Epidermal melanocyte (primary cell): ENCODE measurements around the gene GIPR.
"Not testable (repeated sequence)": the region's sequence is repeated elsewhere in the genome, so short reads cannot be mapped to it uniquely, and the experiment has no call there.

ENCODE experiments used
- DNase-seq: peaks from one replicate; pipeline ENCODE4 v3.0.0; 2011; ENCODE audit warnings: low spot score; ENCODE audit not compliant: insufficient read length

Gene GIPR

DNA sequence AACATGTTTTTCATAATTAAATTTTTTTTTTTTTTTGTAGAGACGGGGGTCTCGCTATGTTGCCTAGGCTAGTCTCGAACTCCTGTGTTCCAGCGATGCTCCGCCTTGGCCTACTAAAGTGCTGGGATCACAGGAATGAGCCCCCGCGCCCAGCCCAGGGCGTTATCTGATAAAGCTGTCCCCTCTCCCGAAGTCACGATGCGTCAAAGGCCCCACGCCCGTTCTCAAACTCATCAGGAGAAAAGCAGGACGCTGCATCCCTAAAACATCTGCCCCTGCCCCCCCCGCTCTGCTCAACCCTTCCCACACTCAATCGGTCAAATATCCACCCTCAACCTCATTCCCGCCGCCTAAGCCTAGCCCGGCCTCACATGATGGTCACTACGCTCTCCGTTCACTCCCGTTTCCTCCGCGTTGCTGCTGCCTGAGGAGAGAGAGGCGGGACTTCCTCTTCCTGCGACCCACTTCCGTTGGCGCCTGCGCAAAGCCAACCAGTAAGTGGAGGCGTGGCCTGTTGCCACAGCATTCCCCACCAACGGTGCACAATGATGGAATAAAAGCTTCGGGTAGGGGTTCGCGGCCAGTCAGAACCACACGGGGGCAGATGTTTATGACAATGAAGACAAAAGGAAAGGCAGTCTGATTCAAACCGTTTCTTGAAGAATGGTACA, 23.6 kb downstream of the GIPR start, which contains the start of gene SNRPD2:
SNRPD2 (minus strand) TSS at position 438 of the 671 bp plus-strand sequence; CDS start at position 373, 65 bp downstream.
- peak; percentile 79 for DNase-seq

- peak; percentile 96 for DNase-seq
Measured at GRCh38 chr19:45692187-45693105, 24.4 kb downstream of the GIPR start, which contains the start of gene QPCTL. TSS of gene QPCTL (plus strand) at chr19:45692666. CDS start at chr19:45692704, 38 bp downstream.

DNA sequence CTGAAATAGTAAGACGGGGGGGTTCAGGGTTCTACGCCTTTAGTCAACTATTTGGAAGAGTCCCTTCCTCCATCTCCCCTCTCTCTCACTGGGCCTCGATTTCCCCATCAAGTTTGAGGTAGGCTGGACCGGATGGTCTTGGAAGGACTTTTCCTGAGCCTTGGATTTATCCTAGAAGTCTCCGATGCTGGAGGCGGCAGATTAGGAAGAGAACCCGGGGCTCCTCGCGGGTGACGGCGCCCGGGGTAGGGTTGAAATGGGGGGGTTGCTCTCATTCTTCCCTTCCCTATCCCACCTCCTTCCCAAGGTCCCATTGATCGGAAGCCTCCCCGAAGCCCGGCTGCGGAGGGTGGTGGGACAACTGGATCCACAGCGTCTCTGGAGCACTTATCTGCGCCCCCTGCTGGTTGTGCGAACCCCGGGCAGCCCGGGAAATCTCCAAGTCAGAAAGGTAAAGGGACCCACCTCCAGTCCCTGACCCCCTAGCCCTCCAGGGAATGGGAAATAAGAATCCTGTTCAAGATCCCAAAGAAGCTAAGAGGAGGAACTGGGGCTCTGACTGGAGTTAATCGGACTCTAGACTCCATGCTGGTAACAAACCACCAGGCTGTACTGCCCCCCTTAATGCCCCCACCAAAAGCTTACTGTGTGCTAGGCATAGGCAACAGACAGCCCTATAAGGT, 25.2 kb downstream of the GIPR start:
- DNase-seq = peak; percentile 82

- DNase-seq = no peak
Measured at GRCh38 chr19:45701676-45702075, 33.7 kb downstream of the GIPR start.

DNA sequence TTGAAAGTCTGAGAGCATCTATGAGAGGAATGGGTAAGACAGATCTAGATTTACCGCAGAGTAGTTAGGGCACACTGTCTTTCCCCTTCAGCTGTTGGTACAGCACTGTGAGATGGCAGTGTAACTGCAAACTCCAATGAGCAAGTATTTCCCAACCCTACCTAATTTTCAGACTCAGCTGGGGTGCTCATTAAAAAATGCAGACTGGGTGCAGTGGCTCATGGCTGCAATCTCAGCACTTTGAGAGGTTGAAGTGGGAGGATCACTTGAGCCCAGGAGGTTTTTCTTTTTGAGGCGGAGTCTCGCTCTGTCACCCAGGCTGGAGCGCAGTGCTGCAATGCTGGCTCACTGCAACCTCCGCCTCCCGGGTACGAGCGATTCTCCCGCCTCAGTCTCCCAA, 37.1 kb downstream of the GIPR start:
- no peak for DNase-seq

DNA sequence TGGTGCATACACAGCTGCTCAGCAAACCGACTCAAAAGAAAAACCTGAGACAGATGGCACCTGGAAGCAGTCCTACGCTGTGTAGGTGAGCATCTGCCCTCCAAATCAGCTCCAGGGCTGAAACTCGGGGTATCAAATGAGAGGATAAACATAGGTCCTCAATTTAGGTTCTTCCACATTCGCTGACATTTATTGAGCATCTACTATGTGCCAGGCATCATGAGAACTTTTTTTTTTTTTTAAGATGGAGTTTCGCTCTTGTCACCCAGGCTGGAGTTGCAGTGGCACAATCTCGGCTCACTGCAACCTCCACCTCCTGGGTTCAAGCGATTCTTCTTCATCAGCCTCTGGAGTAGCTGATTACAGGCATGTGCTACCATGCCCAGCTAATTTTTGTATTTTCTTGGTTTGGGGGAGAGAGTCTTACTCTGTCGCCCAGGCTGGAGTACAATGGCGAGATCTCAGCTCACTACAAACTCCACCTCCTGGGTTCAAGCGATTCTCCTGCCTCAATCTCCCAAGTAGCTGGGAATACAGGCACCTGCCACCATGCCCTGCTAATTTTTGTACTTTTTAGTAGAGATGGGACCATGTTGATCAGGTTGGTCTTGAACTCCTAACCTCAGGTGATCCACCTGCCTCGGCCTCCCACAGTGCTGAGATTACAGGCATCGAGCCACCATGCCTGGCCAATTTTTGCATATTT, 37.8 kb downstream of the GIPR start:
- DNase-seq = no peak

GRCh38 chr19:45710356-45711130, 42.5 kb downstream of the GIPR start:
- DNase-seq = no peak

- DNase-seq = no peak
Measured at GRCh38 chr19:45711851-45712698, 44.1 kb downstream of the GIPR start.

DNA sequence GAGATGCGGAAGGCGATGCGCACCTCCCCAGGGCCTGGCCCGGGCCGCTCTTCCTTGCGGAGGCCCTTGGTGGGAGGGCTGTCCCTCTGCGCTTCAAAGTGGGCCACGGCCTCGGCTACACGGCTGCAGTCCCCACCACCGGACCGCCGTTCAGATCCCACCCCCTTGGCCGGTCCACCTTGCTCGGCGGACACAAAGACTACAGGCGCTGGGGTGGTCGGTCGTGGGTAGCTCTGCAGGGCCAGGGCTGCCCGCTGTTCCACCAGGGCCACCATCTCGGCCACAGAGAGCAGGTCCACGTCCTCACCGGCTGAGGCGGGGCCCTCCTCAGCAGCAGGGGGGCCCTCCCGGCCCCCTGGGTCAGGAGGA, 44.7 kb downstream of the GIPR start:
- DNase-seq = no peak

- no peak for DNase-seq
Measured at GRCh38 chr19:45713141-45713540, 45.1 kb downstream of the GIPR start.

GRCh38 chr19:45715139-45715538, 47.1 kb downstream of the GIPR start:
- no peak for DNase-seq

- peak; percentile 35 for DNase-seq
Measured at GRCh38 chr19:45716359-45717130, 48.5 kb downstream of the GIPR start.

DNA sequence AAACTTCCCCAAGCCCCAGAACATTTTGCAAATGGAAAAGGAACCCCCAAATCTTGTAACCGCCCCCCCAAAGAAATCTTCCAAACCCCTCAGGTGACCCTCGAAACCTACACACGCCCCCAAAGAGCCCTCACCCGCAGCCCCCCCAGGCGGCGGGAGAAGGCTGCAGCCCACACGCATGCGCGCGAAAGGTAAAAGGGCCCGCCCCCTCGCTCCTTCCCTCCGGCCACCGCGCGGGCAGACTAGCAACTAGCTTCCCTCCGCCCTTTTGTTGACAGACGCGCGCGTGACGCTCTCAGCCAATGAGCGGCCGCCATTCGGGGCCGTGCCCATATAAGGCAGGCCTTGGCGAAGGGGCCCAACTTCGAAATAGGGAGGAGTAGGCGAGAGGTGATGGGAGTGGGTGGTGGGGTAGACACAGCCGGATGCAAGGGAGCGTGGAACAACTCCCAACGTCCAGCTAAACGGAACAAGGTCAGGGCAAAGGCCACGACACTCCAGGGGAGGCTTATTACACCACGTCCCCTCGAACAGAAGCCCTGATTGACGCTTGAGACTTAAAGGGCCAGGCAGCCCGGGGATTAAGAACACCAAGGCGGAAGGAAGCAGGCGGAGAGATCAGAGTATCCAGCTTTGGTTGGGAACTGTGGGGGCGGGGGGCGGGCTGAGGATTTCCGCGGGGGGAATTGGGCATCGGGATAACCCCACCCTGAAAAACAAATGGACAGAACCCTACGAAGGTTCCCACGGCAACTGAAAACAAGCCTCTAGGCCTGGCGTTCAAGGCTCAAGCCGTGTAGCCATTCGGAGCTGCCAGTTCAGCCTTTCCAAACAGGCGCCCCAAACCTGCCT, 49.3 kb downstream of the GIPR start:
- peak; percentile 99 for DNase-seq

DNA sequence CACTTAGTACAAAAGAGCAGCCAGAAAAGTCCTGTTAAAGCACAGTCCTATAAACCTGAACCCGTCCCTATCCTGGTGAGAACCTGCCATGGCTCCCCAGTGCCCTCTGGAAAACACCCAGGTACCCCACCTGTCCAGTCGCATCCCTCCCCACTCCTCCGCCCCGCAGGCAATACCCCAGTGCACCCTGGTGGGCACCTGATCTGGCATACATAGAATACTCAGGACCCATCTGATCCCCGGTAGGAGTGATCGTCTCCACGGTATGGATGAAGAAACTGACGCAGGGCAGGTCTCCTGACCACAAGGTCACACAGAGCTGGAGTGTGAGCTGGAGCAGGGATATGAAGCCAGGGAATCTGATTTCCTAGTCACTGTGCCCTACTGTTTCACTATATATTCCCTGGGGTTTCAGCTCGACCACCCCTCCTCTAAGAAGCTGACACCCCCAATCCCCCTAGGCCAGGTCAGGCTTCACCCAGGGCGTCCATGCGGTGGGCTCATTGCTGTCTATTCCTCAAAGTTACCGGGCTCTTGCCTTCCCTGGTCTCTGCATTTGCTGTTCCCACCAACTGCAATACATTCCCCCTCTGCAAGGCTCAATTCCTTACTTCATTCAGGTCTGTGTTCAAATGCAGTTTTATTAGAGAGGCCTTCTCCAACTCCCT, 50.1 kb downstream of the GIPR start:
- no peak for DNase-seq

- DNase-seq = not testable (repeated sequence)
Measured at GRCh38 chr19:45720065-45720464, 52.0 kb downstream of the GIPR start.

DNA sequence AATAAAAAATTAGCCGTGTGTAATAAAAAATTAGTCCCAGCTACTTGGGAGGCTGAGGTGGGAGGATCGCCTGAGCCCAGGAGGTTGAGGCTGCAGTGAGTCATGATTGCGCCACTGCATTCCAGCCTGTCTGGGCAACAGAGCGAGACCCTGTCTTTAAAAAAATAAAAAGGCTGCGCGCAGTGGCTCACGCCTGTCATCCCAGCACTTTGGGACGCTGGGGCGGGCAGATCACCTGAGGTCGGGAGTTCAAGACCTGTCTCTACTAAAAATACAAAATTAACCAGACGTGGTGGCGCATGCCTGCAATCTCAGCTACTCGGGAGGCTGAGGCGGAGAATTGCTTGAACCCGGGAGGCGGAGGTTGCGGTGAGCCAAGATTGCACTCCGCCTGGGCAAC, 60.7 kb downstream of the GIPR start:
- DNase-seq = not testable (repeated sequence)

DNA sequence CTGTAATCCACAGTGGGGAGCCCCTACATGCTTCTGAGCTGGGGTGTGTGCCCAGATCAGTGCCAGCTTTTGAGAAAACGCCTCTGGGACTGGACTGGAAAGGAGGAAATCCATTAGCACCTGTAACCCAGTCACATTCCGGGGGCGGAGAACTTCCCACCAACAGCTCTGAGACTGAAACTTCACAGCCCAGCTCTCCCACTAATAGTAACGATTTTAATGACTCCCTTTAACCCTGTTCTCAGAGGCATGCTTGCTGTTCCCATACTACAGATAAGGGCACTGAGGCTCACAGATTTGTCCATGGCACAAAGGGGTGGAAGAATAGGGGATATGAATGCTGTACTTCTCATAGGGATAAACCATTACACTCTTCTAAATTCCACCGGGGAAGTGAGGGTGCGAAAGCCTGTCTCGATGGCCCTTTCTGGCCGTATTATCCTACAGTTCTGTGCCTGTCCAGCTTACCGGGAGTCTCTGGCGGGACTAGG, 61.8 kb downstream of the GIPR start:
- DNase-seq = no peak
